HL-60 (cell line): Measurements from ENCODE around the gene ADAMTS7.
"Not testable (repeated sequence)": the region's sequence is repeated elsewhere in the genome, so short reads cannot be mapped to it uniquely, and the experiment has no call there.

Experiments
- DNase-seq, 2 experiments: peaks; one replicate each; pipeline ENCODE4 v3.0.0-alpha.2; 2010 to 2020; ENCODE audit warnings: low read depth in 1 of 2, low spot score in 1 of 2
- H3K27ac ChIP-seq: fragments of 250-450 bp; sonication (Bioruptor Pico); replicated peaks from 2 replicates; pipeline ENCODE4 v1.5.1; 2020; ENCODE audit warnings: mild to moderate bottlenecking, moderate library complexity
- H3K27me3 ChIP-seq: fragments of 250-450 bp; sonication (Bioruptor Pico); 2 replicates; pipeline ENCODE4 v1.5.1; 2021; ENCODE audit warnings: mild to moderate bottlenecking, moderate library complexity; ENCODE audit not compliant: insufficient read depth, poor library complexity, severe bottlenecking
- H3K4me3 ChIP-seq: replicated peaks from 2 replicates; pipeline ENCODE4 v1.5.1; 2011; ENCODE audit warnings: mild to moderate bottlenecking, control low read depth, low read length; ENCODE audit not compliant: insufficient read depth
- GABPA ChIP-seq: IDR thresholded peaks from 2 replicates; pipeline ENCODE4 v1.6.1; 2012; ENCODE audit warnings: low read depth
- POLR2AphosphoS5 ChIP-seq: IDR thresholded peaks from 2 replicates; pipeline ENCODE4 v1.6.1; 2012; ENCODE audit warnings: low read depth
- SPI1 ChIP-seq: IDR thresholded peaks from 2 replicates; pipeline ENCODE4 v1.6.1; 2012; ENCODE audit warnings: low read depth, mild to moderate bottlenecking, borderline replicate concordance
- TF ChIP-seq, protein P1 (sequence below): IDR thresholded peaks from 2 replicates; pipeline ENCODE4 v1.6.1; 2012; ENCODE audit warnings: low read depth; ENCODE audit not compliant: insufficient replicate concordance
- TF ChIP-seq, protein P2 (sequence below): IDR thresholded peaks from one replicate; pipeline ENCODE4 v1.5.1; 2011; ENCODE audit warnings: low read length, control low read depth, inconsistent platforms; ENCODE audit not compliant: insufficient read depth

Gene ADAMTS7

DNA sequence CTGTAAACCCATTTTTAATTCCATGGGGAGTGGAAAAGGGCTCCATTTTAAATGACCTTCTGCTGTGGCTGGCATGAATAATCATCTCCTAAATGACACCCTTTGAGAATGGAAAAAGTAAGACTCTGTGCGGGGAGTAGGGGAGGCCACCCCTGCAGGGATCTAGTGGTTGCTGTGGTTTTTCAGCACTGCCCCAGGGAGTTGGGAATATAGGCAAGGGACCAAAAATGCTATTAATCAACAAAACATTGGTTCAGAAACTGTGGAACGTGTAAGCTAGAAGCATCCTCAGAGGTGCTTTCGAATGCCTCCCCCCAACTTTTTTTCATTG is 30.1 kb upstream of the ADAMTS7 start:
- TF ChIP-seq GABPA (no peak), SPI1 (no peak), POLR2AphosphoS5 (no peak)
- TF ChIP-seq, protein P1, sequence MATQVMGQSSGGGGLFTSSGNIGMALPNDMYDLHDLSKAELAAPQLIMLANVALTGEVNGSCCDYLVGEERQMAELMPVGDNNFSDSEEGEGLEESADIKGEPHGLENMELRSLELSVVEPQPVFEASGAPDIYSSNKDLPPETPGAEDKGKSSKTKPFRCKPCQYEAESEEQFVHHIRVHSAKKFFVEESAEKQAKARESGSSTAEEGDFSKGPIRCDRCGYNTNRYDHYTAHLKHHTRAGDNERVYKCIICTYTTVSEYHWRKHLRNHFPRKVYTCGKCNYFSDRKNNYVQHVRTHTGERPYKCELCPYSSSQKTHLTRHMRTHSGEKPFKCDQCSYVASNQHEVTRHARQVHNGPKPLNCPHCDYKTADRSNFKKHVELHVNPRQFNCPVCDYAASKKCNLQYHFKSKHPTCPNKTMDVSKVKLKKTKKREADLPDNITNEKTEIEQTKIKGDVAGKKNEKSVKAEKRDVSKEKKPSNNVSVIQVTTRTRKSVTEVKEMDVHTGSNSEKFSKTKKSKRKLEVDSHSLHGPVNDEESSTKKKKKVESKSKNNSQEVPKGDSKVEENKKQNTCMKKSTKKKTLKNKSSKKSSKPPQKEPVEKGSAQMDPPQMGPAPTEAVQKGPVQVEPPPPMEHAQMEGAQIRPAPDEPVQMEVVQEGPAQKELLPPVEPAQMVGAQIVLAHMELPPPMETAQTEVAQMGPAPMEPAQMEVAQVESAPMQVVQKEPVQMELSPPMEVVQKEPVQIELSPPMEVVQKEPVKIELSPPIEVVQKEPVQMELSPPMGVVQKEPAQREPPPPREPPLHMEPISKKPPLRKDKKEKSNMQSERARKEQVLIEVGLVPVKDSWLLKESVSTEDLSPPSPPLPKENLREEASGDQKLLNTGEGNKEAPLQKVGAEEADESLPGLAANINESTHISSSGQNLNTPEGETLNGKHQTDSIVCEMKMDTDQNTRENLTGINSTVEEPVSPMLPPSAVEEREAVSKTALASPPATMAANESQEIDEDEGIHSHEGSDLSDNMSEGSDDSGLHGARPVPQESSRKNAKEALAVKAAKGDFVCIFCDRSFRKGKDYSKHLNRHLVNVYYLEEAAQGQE, result no peak
- TF ChIP-seq, protein P2, sequence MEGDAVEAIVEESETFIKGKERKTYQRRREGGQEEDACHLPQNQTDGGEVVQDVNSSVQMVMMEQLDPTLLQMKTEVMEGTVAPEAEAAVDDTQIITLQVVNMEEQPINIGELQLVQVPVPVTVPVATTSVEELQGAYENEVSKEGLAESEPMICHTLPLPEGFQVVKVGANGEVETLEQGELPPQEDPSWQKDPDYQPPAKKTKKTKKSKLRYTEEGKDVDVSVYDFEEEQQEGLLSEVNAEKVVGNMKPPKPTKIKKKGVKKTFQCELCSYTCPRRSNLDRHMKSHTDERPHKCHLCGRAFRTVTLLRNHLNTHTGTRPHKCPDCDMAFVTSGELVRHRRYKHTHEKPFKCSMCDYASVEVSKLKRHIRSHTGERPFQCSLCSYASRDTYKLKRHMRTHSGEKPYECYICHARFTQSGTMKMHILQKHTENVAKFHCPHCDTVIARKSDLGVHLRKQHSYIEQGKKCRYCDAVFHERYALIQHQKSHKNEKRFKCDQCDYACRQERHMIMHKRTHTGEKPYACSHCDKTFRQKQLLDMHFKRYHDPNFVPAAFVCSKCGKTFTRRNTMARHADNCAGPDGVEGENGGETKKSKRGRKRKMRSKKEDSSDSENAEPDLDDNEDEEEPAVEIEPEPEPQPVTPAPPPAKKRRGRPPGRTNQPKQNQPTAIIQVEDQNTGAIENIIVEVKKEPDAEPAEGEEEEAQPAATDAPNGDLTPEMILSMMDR, result no peak
- DNase-seq, result no peak
- Histone ChIP-seq H3K4me3 (no peak overlapping the region), H3K27ac (no peak overlapping the region), H3K27me3 (no peaks in the 10 kb centered on the region)

DNA sequence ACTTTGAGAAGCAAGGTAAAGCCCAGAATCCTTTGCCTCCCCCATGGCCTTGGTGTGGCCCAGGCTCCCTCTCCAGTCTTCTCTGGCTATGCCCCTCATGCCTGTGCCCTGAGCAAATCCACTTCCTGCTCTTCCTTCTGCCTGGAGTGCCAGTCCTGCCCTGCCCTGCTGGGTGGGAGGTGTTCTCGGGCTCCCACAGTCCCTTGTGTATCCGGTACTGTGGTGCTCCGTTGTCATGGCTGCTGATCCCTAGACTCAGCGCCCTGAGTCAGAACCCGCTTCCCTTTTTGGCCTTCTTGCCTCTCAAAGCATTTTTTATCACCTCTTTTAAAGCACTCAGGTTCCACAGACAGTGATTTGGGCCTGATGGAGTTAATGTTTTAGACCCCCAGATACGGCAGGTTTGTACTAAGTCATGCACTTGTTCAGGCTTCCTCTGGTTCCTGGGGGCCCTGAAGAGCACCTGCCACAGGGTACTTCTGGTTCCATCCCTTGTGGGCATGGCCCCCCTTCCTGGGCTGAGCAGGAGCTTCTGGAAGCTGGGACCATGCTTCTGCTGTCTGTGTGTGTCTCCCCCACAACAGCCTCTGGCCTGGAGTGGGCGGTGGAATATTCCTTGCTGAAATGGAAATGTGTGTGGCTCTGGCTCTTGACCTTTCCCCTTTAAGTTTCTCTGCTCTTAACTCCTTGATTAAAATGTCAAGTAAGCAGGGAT is 29.6 kb upstream of the ADAMTS7 start:
- H3K27ac ChIP-seq, result no peak overlapping the region
- peak; percentile 42 to 60 for DNase-seq

DNA sequence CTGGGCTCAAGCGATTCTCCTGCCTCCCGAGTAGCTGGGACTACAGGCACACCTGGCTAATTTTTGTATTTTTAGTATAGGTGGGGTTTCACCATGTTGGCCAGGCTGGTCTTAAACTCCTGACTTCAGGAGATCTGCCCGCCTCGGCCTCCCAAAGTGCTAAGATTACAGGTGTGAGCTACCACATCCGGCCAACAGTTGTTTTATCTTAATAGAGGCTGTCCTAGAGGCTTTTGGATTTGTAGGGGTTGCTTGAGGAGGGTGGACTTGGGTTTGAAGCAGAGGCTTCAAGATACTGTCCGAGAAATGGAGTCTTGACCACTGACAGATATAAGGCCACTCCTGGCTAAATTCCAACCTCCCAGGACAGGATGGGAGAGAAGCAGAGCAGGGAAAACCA is 27.9 kb upstream of the ADAMTS7 start:
- not testable (repeated sequence) for H3K4me3 ChIP-seq, H3K27me3 ChIP-seq, H3K27ac ChIP-seq, DNase-seq

More for the DNA sequence above, 29.6 kb upstream of the ADAMTS7 start:
- TF ChIP-seq, protein P2, result no peak
- TF ChIP-seq GABPA (no peak), SPI1 (peak; percentile 66), POLR2AphosphoS5 (no peak)
- H3K4me3 ChIP-seq, result no peak overlapping the region
- no peaks in the 10 kb centered on the region for H3K27me3 ChIP-seq

DNA sequence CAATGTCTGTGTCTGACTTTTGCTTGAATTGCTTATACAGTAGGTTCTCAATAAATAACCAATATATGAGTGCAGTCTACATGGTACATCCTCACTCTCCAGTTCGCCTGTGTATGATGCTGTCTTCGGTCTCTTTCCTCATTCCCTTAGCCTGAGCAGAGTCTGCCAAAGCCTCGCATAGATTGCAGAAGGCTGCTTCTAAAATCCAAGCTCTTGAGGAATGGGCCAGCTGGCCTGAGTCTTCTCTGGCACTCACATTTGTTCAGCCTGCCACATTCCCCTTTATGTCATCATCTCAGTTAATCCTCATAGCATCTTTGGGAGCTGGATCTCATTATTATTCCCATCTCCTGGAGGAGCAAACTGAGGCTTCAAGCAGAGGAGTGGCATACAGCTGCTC is 27.2 kb upstream of the ADAMTS7 start:
- Histone ChIP-seq H3K4me3 (no peak overlapping the region), H3K27me3 (no peaks in the 10 kb centered on the region), H3K27ac (no peak overlapping the region)
- no peak for DNase-seq
- TF ChIP-seq, protein P2, result no peak
- TF ChIP-seq POLR2AphosphoS5, result no peak
- TF ChIP-seq GABPA, result no peak
- TF ChIP-seq, protein P1, result no peak
- TF ChIP-seq SPI1, result no peak
